Muscle layer of duodenum (tissue), 2 donors: ENCODE measurements around the gene TRIM4.
A peak's percentile ranks its signal among the peaks of the same experiment; 100 is the strongest.
"Not testable (repeated sequence)": the region's sequence is repeated elsewhere in the genome, so short reads cannot be mapped to it uniquely, and the experiment has no call there.

Experiments used
- H3K27ac ChIP-seq: one replicate; pipeline ENCODE4 v1.7.0; 2013; ENCODE audit warnings: mild to moderate bottlenecking, low read length
- H3K27me3 ChIP-seq: one replicate; pipeline ENCODE4 v1.7.0; 2013; ENCODE audit warnings: low read depth, mild to moderate bottlenecking, control low read depth, low read length
- H3K36me3 ChIP-seq, 2 donors: one replicate each; pipeline ENCODE4 v1.7.0; 2013; ENCODE audit warnings: low read length in 2 of 2, control low read depth in 1 of 2, mild to moderate bottlenecking in 1 of 2; ENCODE audit not compliant: insufficient read depth in 2 of 2, control insufficient read depth in 1 of 2
- H3K4me1 ChIP-seq, 2 donors: one replicate each; pipeline ENCODE4 v1.7.0; 2013; ENCODE audit warnings: low read length in 2 of 2, mild to moderate bottlenecking in 2 of 2, control low read depth in 1 of 2, moderate library complexity in 1 of 2; ENCODE audit not compliant: insufficient read depth in 2 of 2, control insufficient read depth in 1 of 2
- H3K4me3 ChIP-seq, 2 donors: one replicate each; pipeline ENCODE4 v1.7.0; 2013; ENCODE audit warnings: low read length in 2 of 2, low read depth in 1 of 2, mild to moderate bottlenecking in 1 of 2
- H3K9me3 ChIP-seq, 2 donors: one replicate each; pipeline ENCODE4 v1.7.0; 2013; ENCODE audit warnings: low read length in 2 of 2, control low read depth in 1 of 2, mild to moderate bottlenecking in 1 of 2; ENCODE audit not compliant: control insufficient read depth in 1 of 2
- donor health status: healthy.

TRIM4 gene

DNA sequence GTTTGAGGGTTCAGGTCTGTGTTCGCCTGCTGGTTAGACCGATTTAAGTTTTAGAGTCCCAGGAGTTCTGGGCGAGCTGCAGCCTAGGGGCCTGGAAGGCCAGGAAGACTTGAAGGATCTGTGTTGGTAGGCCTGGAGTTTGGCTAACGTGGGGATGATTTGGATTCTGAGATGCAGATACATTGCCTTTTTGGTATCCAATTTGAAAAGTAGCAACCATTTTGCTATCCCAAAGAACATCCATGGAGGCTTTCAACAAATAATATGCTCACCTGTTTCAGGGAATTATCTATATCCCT is 433 bp upstream of the TRIM4 start:
- peaks cover 13 to 45% of the 10 kb centered on the region in 2 donors for H3K4me1 ChIP-seq
- H3K36me3 ChIP-seq: peaks cover 23 to 27% of the 10 kb centered on the region in 2 donors
- H3K27me3 ChIP-seq: no peaks in the 10 kb centered on the region
- H3K4me3 ChIP-seq: peak overlapping the region; percentile 87 to 95
- no peaks in the 10 kb centered on the region for H3K9me3 ChIP-seq
- H3K27ac ChIP-seq: peak overlapping the region; percentile 88

DNA sequence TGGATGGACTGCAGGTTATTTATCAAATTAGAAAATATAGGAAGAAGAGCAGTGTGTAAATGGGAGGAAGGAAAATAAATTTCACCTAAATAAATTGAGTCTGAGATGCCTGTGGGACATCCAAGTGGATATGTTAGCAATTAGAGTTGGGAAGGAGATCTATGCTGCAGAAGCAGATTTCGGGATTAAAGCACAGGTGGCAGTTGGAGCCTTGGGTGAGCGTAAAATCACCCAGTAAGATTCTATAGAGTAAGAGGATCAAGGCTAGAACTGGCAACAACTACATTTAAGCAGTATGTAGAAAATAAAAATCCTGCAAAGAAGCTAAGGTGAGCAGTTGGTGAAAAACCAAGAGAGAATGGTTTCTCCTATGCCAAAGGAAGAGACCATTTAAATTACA is 8.4 kb downstream of the TRIM4 start:
- no peak overlapping the region for H3K27ac ChIP-seq
- H3K4me3 ChIP-seq: no peak overlapping the region
- no peaks in the 10 kb centered on the region for H3K27me3 ChIP-seq
- H3K36me3 ChIP-seq: peaks cover 34 to 45% of the 10 kb centered on the region in 2 donors
- peaks cover 0 to 12% of the 10 kb centered on the region in 2 donors for H3K4me1 ChIP-seq
- no peaks in the 10 kb centered on the region for H3K9me3 ChIP-seq

DNA sequence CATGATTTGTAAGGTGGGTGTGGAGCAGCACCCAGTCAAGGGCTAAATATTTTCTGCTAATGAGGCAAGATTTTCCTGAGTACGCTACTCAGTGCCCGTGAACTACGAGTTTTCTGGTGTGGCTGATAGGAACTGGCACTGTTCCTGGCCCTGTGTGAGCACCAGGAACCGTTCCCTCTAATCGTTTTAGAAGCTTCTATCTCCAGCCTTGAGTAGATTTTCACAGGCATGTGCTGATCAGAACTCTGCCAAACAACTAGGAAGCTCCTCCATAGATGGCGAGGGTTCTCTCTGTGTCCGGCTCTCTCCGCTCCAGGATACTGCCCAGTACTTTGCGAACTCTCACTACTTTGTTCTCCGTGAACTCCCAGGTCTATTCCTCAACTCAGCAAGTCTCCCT is 17.7 kb downstream of the TRIM4 start:
- Histone ChIP-seq H3K36me3 (peaks cover 56 to 74% of the 10 kb centered on the region in 2 donors), H3K4me1 (no peaks in the 10 kb centered on the region), H3K9me3 (no peaks in the 10 kb centered on the region), H3K4me3 (no peak overlapping the region), H3K27ac (no peak overlapping the region), H3K27me3 (no peaks in the 10 kb centered on the region)

DNA sequence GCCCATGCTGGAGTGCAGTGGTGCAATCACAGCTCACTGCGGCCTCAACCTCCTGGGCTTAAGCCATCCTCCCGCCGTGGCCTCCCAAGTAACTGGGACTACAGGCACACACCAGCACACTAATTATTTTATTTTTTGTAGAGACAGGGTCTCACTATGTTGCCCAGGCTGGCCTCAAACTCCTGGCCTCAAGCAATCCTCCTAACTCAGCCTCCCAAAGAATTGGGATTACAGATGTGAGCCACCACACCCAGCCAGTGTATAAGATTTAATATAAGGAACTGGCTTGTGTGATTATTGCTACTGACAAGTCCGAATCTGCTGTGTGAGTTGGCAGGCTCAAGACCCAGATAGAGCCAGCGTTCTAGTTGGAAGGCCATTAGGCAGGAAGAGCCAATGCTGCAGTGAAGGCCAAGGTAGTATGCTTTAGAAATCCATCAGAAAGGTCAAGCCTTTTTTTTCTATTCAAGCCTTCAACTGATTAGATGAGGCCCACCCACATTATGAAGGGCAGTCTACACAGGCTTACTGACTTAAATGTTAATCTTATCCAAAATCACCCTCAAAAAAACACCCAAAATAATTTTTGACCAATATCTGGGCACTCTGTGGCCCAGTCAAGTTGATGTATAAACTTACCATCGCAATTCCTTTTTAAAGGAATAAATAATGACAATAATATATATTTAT is 19.4 kb downstream of the TRIM4 start:
- no peak overlapping the region for H3K4me3 ChIP-seq
- H3K27me3 ChIP-seq: no peaks in the 10 kb centered on the region
- no peaks in the 10 kb centered on the region for H3K9me3 ChIP-seq
- H3K36me3 ChIP-seq: peaks cover 48 to 60% of the 10 kb centered on the region in 2 donors
- no peak overlapping the region for H3K27ac ChIP-seq
- H3K4me1 ChIP-seq: no peaks in the 10 kb centered on the region

DNA sequence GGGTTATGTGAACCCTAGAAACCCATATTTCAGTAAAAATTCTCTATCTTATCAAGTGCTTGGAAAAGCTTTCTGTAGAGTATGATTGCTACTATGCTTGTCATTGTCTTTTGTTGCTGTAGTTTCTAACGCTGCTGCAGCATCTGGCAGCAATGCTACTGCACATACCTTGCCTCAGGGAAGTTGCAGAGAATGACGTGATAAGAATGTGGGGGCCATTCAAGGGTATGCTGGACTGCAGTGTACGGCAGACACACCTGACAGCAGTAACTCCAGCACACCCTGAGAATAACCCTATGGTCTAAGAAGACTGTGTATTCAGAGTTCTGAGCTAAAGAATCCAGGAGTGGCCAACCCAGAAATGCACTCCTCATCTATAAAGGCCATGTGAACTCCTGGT is 20.5 kb downstream of the TRIM4 start:
- H3K36me3 ChIP-seq: peaks cover 41 to 53% of the 10 kb centered on the region in 2 donors
- H3K4me3 ChIP-seq: no peak overlapping the region
- no peak overlapping the region for H3K27ac ChIP-seq
- no peaks in the 10 kb centered on the region for H3K4me1 ChIP-seq
- no peaks in the 10 kb centered on the region for H3K9me3 ChIP-seq
- no peaks in the 10 kb centered on the region for H3K27me3 ChIP-seq

DNA sequence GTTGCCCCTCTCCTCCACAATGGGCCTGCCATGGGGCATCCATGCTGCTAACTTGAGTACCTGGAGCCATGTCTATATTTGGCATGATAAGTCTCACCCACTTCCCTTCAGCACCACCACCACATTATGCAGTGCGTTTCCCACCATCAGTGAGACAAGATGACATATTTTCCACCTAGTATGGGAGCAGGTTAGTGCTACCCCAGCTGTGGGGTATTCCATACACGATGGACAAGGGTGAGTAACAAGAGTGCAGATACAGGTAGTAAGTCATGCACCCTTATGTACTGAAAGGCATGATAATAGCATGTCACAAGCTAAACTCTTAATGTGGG is 21.3 kb downstream of the TRIM4 start:
- H3K4me3 ChIP-seq: no peak overlapping the region
- H3K9me3 ChIP-seq: no peaks in the 10 kb centered on the region
- H3K4me1 ChIP-seq: no peaks in the 10 kb centered on the region
- peaks cover 33 to 44% of the 10 kb centered on the region in 2 donors for H3K36me3 ChIP-seq
- H3K27ac ChIP-seq: no peak overlapping the region
- no peaks in the 10 kb centered on the region for H3K27me3 ChIP-seq

DNA sequence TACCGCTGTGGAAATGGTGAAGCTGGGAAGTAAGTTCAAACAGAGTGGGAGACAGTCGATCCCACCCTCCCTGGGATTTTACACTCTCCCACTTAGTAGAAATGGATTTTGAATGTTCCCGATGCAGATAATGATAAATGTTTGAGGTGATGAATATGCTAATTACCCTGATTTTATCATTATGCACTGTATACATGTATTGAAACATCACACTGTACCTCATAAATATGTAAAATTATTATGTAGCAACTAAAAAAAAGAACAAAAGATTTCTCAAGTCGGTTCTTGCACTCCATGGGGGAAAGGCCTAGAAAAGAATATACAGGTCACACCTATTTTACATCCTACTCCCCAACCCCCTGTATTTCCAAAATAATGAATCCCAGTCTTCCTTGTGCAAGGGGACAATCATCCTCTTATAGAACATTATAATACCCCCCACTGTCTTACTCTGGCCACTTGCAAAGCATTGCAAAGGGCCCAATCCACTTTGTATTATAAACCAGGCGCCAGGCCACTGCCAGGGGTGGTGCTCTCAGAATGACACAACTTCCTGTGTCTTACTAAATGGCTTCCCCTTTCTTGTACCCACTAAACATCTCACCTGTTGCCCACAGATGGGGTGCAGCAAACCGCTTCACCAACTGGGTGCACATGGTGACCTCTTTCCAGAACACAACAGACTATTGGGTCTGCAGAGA is 21.9 kb downstream of the TRIM4 start:
- Histone ChIP-seq H3K36me3 (peaks cover 28 to 40% of the 10 kb centered on the region in 2 donors), H3K4me1 (no peaks in the 10 kb centered on the region), H3K27me3 (no peaks in the 10 kb centered on the region), H3K4me3 (no peak overlapping the region), H3K27ac (no peak overlapping the region), H3K9me3 (no peaks in the 10 kb centered on the region)

DNA sequence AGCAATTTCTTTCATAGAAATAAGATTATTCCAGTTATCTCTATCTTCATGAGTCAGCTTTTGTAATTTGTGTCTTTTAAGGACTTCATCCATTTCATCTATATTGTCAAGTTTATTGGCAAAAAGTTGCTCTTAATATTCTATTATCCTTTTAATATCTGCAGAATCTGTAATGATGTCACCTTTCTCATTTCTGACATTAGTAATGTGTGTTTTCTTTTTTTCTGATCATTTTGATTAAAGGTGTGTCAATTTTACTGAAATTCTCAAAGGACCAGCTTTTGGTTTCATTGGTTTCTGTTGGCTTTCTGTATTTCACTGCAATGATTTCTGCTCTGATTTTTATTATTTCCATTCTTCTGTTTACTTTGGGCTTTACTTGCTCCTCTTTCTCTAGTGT is 24.6 kb downstream of the TRIM4 start:
- no peak overlapping the region for H3K4me3 ChIP-seq
- H3K27ac ChIP-seq: no peak overlapping the region

DNA sequence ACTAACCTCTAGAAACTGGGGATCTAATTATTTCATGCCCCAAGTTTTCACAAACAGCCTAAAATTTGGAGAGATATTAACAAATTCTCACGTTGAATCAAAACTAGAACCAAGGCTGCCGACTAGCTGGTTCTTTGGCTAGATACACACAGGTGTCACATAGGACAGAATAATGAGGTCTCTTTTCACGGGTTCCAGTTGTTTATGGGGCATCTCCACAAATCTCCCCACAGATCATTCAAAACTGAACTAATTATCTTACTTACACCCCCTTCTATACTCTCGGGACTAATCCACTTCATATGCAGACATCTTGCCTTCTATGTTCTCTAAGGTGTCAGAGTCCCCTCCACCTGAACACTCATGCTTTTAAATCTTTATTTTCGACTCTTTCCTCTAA is 26.1 kb downstream of the TRIM4 start:
- no peaks in the 10 kb centered on the region for H3K4me1 ChIP-seq
- no peak overlapping the region for H3K27ac ChIP-seq
- H3K27me3 ChIP-seq: no peaks in the 10 kb centered on the region
- H3K4me3 ChIP-seq: no peak overlapping the region
- peaks cover 20 to 33% of the 10 kb centered on the region in 2 donors for H3K36me3 ChIP-seq
- H3K9me3 ChIP-seq: no peaks in the 10 kb centered on the region

More for the DNA sequence above, 24.6 kb downstream of the TRIM4 start:
- Histone ChIP-seq H3K36me3 (peaks cover 28 to 38% of the 10 kb centered on the region in 2 donors), H3K4me1 (no peaks in the 10 kb centered on the region), H3K9me3 (no peaks in the 10 kb centered on the region), H3K27me3 (no peaks in the 10 kb centered on the region)

DNA sequence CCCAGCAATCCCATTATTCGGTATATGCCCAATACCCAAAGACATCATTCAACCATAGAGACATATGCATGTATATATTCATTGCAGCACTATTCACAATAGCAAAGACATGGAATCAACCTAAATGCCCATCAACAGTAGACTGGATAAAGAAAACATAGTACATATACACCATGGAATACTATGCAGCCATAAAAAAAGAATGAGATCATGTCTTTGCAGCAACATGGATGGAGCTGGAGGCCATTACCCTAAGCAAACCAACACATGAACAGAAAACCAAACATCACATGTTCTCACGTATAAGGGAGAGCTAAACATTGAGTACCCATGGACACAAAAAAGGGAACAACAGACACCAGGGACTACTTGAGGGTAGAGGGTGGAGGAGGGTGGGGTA is 29.0 kb downstream of the TRIM4 start:
- H3K27me3 ChIP-seq, H3K9me3 ChIP-seq, H3K4me1 ChIP-seq, H3K4me3 ChIP-seq, H3K27ac ChIP-seq: not testable (repeated sequence)
- peaks cover 17 to 33% of the 10 kb centered on the region in 2 donors for H3K36me3 ChIP-seq

DNA sequence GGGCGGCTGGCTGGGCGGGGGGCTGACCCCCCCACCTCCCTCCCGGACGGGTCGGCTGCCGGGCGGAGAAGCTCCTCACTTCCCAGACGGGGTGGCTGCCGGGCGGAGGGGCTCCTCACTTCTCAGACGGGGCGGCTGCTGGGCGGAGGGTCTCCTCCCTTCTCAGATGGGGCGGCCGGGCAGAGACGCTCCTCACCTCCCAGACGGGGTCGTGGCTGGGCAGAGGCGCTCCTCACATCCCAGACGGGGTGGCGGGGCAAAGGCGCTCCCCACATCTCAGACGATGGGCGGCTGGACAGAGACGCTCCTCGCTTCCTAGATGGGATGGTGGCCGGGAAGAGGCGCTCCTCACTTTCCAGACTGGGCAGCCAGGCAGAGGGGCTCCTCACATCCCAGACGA is 31.0 kb downstream of the TRIM4 start:
- H3K36me3 ChIP-seq: peaks cover 17 to 33% of the 10 kb centered on the region in 2 donors
- H3K9me3 ChIP-seq, H3K4me3 ChIP-seq, H3K27me3 ChIP-seq, H3K4me1 ChIP-seq, H3K27ac ChIP-seq: not testable (repeated sequence)

DNA sequence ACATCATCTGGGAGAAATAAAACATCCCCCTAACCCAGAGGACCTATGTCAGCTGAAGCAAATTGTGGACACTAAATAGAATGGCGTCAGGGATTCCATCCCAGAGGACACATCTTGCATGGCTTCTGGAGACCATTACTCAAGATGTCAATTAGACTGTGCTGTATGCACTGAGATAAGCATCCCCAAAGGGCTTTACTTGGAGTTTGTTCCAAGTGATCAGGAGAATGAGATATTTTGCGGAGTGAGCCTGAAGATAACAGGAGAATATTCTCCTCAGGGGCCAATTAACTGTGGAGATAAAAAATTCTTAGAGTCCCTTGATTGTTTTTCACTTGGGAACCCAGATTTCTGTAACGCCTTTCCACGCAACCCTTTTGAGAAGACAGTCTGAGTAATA is 38.0 kb downstream of the TRIM4 start:
- H3K4me3 ChIP-seq: no peak overlapping the region
- no peaks in the 10 kb centered on the region for H3K9me3 ChIP-seq
- H3K27ac ChIP-seq: no peak overlapping the region
- H3K4me1 ChIP-seq: no peaks in the 10 kb centered on the region
- no peaks in the 10 kb centered on the region for H3K27me3 ChIP-seq
- no peaks in the 10 kb centered on the region for H3K36me3 ChIP-seq
